Stimulated activated CD8-positive, alpha-beta memory T cell treated with anti-CD3 and anti-CD28 coated beads, Interleukin-12 subunit alpha, Interleukin-12 subunit beta, amount 100 ng/mL, for 4 hours (primary cell): ENCODE measurements around the gene RTL10.
"Not testable (repeated sequence)": the region's sequence is repeated elsewhere in the genome, so short reads cannot be mapped to it uniquely, and the experiment has no call there.

Experiments used
- DNase-seq: peaks from one replicate; pipeline ENCODE4 v3.0.0-alpha.2; 2020; ENCODE audit warnings: low read depth

The RTL10 gene

GRCh38 chr22:19888131-19888746 lies 33.6 kb upstream of the RTL10 start:
- no peak for DNase-seq

- DNase-seq, result no peak
These were observed 32.7 kb upstream of the RTL10 start for GRCh38 chr22:19887256-19887985.

GRCh38 chr22:19886605-19887255 lies 32.1 kb upstream of the RTL10 start:
- DNase-seq, result no peak

GRCh38 chr22:19885841-19886592 lies 31.3 kb upstream of the RTL10 start:
- no peak for DNase-seq

GRCh38 chr22:19884954-19885751 lies 30.5 kb upstream of the RTL10 start:
- DNase-seq, result no peak

- no peak for DNase-seq
These were observed 29.7 kb upstream of the RTL10 start for GRCh38 chr22:19884161-19884953.

GRCh38 chr22:19883446-19883845 lies 28.8 kb upstream of the RTL10 start:
- not testable (repeated sequence) for DNase-seq

GRCh38 chr22:19882446-19883381 lies 28.0 kb upstream of the RTL10 start:
- DNase-seq, result no peak

- DNase-seq, result no peak
These were observed 26.3 kb upstream of the RTL10 start for GRCh38 chr22:19880786-19881569.

- no peak for DNase-seq
These were observed 25.5 kb upstream of the RTL10 start for GRCh38 chr22:19879992-19880785.

GRCh38 chr22:19879643-19879991 lies 24.9 kb upstream of the RTL10 start:
- DNase-seq, result no peak

GRCh38 chr22:19879246-19879570 lies 24.5 kb upstream of the RTL10 start:
- DNase-seq, result no peak

GRCh38 chr22:19878461-19879245 lies 24.0 kb upstream of the RTL10 start:
- DNase-seq, result no peak

GRCh38 chr22:19877626-19878339 lies 23.1 kb upstream of the RTL10 start:
- DNase-seq, result no peak

- no peak for DNase-seq
These were observed 22.4 kb upstream of the RTL10 start for GRCh38 chr22:19876941-19877625.

GRCh38 chr22:19876314-19876940 lies 21.8 kb upstream of the RTL10 start:
- DNase-seq, result no peak
